Measurements from ENCODE around the gene KRT8. TPM values are rescaled to one million over a fixed set of nuclear protein-coding genes. Genes with fewer than 3 reads are reported as not detected.
A peak's percentile ranks its signal among the peaks of the same experiment; 100 is the strongest.
"Not testable (repeated sequence)": the region's sequence is repeated elsewhere in the genome, so short reads cannot be mapped to it uniquely, and the experiment has no call there.

Gene KRT8
- 0.23 TPM in 1 of 2 replicates, not detected in the other for total RNA-seq

- H3K4me1 Mint-ChIP-seq (ENCODE audit: low read depth); H3K27me3 Mint-ChIP-seq (ENCODE audit: insufficient read depth); H3K36me3 Mint-ChIP-seq (ENCODE audit: low read depth); DNase-seq (ENCODE audit: low spot score); H3K4me3 Mint-ChIP-seq; H3K9me3 Mint-ChIP-seq; intact Hi-C loops (cut with micrococcal nuclease): not testable (repeated sequence)
- peak within 1 kb of the TSS; percentile 0 for H3K27ac Mint-ChIP-seq
Observed at GRCh38 chr12:52904509-52905300, at the start of gene KRT8. TSS of gene KRT8 (minus strand) at chr12:52905076. CDS start at chr12:52904981, 95 bp downstream.

- Mint-ChIP-seq H3K4me3 (no peak overlapping the region), H3K9me3 (no peaks in the 10 kb centered on the region)
Observed at GRCh38 chr12:52953181-52953841, 48.4 kb upstream of the KRT8 start.

GRCh38 chr12:52952076-52952801 is 47.4 kb upstream of the KRT8 start:
- no peak overlapping the region for H3K27ac Mint-ChIP-seq
- intact Hi-C loops (cut with micrococcal nuclease), result no loop called here
- H3K36me3 Mint-ChIP-seq (ENCODE audit: low read depth), result no peaks in the 10 kb centered on the region
- H3K4me3 Mint-ChIP-seq, result no peak overlapping the region
- H3K4me1 Mint-ChIP-seq (ENCODE audit: low read depth), result no peaks in the 10 kb centered on the region
- peaks cover 9% of the 10 kb centered on the region for H3K27me3 Mint-ChIP-seq (ENCODE audit: insufficient read depth)
- DNase-seq (ENCODE audit: low spot score), result no peak
- H3K9me3 Mint-ChIP-seq, result no peaks in the 10 kb centered on the region

More at GRCh38 chr12:52953181-52953841, 48.4 kb upstream of the KRT8 start:
- peaks cover 8% of the 10 kb centered on the region for H3K27me3 Mint-ChIP-seq (ENCODE audit: insufficient read depth)
- DNase-seq (ENCODE audit: low spot score), result no peak
- intact Hi-C loops (cut with micrococcal nuclease), result no loop called here
- H3K36me3 Mint-ChIP-seq (ENCODE audit: low read depth), result no peaks in the 10 kb centered on the region
- no peaks in the 10 kb centered on the region for H3K4me1 Mint-ChIP-seq (ENCODE audit: low read depth)
- no peak overlapping the region for H3K27ac Mint-ChIP-seq

GRCh38 chr12:52951640-52952039 is 46.8 kb upstream of the KRT8 start:
- no peak overlapping the region for H3K4me3 Mint-ChIP-seq
- H3K9me3 Mint-ChIP-seq, result no peaks in the 10 kb centered on the region
- H3K27ac Mint-ChIP-seq, result no peak overlapping the region
- intact Hi-C loops (cut with micrococcal nuclease), result no loop called here
- peaks cover 8% of the 10 kb centered on the region for H3K27me3 Mint-ChIP-seq (ENCODE audit: insufficient read depth)
- H3K4me1 Mint-ChIP-seq (ENCODE audit: low read depth), result no peaks in the 10 kb centered on the region
- DNase-seq (ENCODE audit: low spot score), result no peak
- H3K36me3 Mint-ChIP-seq (ENCODE audit: low read depth), result no peaks in the 10 kb centered on the region

GRCh38 chr12:52951126-52951525 is 46.2 kb upstream of the KRT8 start:
- no peaks in the 10 kb centered on the region for H3K4me1 Mint-ChIP-seq (ENCODE audit: low read depth)
- peaks cover 8% of the 10 kb centered on the region for H3K27me3 Mint-ChIP-seq (ENCODE audit: insufficient read depth)
- H3K9me3 Mint-ChIP-seq, result no peaks in the 10 kb centered on the region
- intact Hi-C loops (cut with micrococcal nuclease), result no loop called here
- no peaks in the 10 kb centered on the region for H3K36me3 Mint-ChIP-seq (ENCODE audit: low read depth)
- no peak for DNase-seq (ENCODE audit: low spot score)
- H3K27ac Mint-ChIP-seq, result no peak overlapping the region
- H3K4me3 Mint-ChIP-seq, result no peak overlapping the region

GRCh38 chr12:52950553-52950952 is 45.7 kb upstream of the KRT8 start:
- H3K4me1 Mint-ChIP-seq (ENCODE audit: low read depth), result no peaks in the 10 kb centered on the region

GRCh38 chr12:52949413-52950331 is 44.8 kb upstream of the KRT8 start:
- H3K27me3 Mint-ChIP-seq (ENCODE audit: insufficient read depth), result peaks cover 10% of the 10 kb centered on the region
- no peaks in the 10 kb centered on the region for H3K4me1 Mint-ChIP-seq (ENCODE audit: low read depth)
- no peaks in the 10 kb centered on the region for H3K9me3 Mint-ChIP-seq
- DNase-seq (ENCODE audit: low spot score), result no peak
- intact Hi-C loops (cut with micrococcal nuclease), result no loop called here
- no peaks in the 10 kb centered on the region for H3K36me3 Mint-ChIP-seq (ENCODE audit: low read depth)
- no peak overlapping the region for H3K27ac Mint-ChIP-seq
- H3K4me3 Mint-ChIP-seq, result peak overlapping the region; percentile 60

More at GRCh38 chr12:52950553-52950952, 45.7 kb upstream of the KRT8 start:
- DNase-seq (ENCODE audit: low spot score), result no peak
- Mint-ChIP-seq H3K36me3 (ENCODE audit: low read depth) (no peaks in the 10 kb centered on the region), H3K27ac (no peak overlapping the region), H3K27me3 (ENCODE audit: insufficient read depth) (peaks cover 8% of the 10 kb centered on the region), H3K9me3 (no peaks in the 10 kb centered on the region), H3K4me3 (no peak overlapping the region)
- intact Hi-C loops (cut with micrococcal nuclease), result no loop called here

- Mint-ChIP-seq H3K27me3 (ENCODE audit: insufficient read depth) (peaks cover 16% of the 10 kb centered on the region), H3K27ac (no peak overlapping the region), H3K4me1 (ENCODE audit: low read depth) (no peaks in the 10 kb centered on the region), H3K4me3 (peak overlapping the region; percentile 59), H3K36me3 (ENCODE audit: low read depth) (no peaks in the 10 kb centered on the region), H3K9me3 (no peaks in the 10 kb centered on the region)
- DNase-seq (ENCODE audit: low spot score), result no peak
- intact Hi-C loops (cut with micrococcal nuclease), result no loop called here
Observed at GRCh38 chr12:52947738-52948423, 43.0 kb upstream of the KRT8 start.

- Mint-ChIP-seq H3K4me3 (no peak overlapping the region), H3K27me3 (ENCODE audit: insufficient read depth) (peaks cover 16% of the 10 kb centered on the region), H3K4me1 (ENCODE audit: low read depth) (no peaks in the 10 kb centered on the region), H3K36me3 (ENCODE audit: low read depth) (no peaks in the 10 kb centered on the region), H3K27ac (no peak overlapping the region), H3K9me3 (no peaks in the 10 kb centered on the region)
- no peak for DNase-seq (ENCODE audit: low spot score)
- intact Hi-C loops (cut with micrococcal nuclease), result no loop called here
Observed at GRCh38 chr12:52946797-52947547, 42.1 kb upstream of the KRT8 start.

- DNase-seq (ENCODE audit: low spot score), result no peak
- no peaks in the 10 kb centered on the region for H3K9me3 Mint-ChIP-seq
- H3K27ac Mint-ChIP-seq, result no peak overlapping the region
- peaks cover 16% of the 10 kb centered on the region for H3K27me3 Mint-ChIP-seq (ENCODE audit: insufficient read depth)
- H3K36me3 Mint-ChIP-seq (ENCODE audit: low read depth), result no peaks in the 10 kb centered on the region
- H3K4me1 Mint-ChIP-seq (ENCODE audit: low read depth), result no peaks in the 10 kb centered on the region
- no peak overlapping the region for H3K4me3 Mint-ChIP-seq
- intact Hi-C loops (cut with micrococcal nuclease), result no loop called here
Observed at GRCh38 chr12:52946334-52946733, 41.5 kb upstream of the KRT8 start.

- no peaks in the 10 kb centered on the region for H3K9me3 Mint-ChIP-seq
- no peak overlapping the region for H3K4me3 Mint-ChIP-seq
- no peaks in the 10 kb centered on the region for H3K4me1 Mint-ChIP-seq (ENCODE audit: low read depth)
- no peak for DNase-seq (ENCODE audit: low spot score)
- intact Hi-C loops (cut with micrococcal nuclease), result no loop called here
- no peak overlapping the region for H3K27ac Mint-ChIP-seq
- H3K27me3 Mint-ChIP-seq (ENCODE audit: insufficient read depth), result peaks cover 16% of the 10 kb centered on the region
- no peaks in the 10 kb centered on the region for H3K36me3 Mint-ChIP-seq (ENCODE audit: low read depth)
Observed at GRCh38 chr12:52945389-52946232, 40.7 kb upstream of the KRT8 start.
